Hindlimb muscle (tissue), 1 donor: Measurements from ENCODE around the gene ADM2. TPM values are rescaled to one million over a fixed set of nuclear protein-coding genes. Genes with fewer than 3 reads are reported as not detected.

Source experiments
- DNase-seq: peaks from one replicate; pipeline ENCODE4 v3.0.0-alpha.2; 2013
- polyA plus RNA-seq: library from polyadenylated mRNA; unstranded; fragments of 120-200 nt; gene quantifications from one replicate; pipeline ENCODE4 v1.2.1, GENCODE V29; 2013; ENCODE audit not compliant: insufficient read length

Gene ADM2
- polyA plus RNA-seq, 1 donor = 0.26 TPM

- no peak for DNase-seq
Measured at GRCh38 chr22:50445071-50445879, 36.1 kb upstream of the ADM2 start.

GRCh38 chr22:50445880-50446707 is 35.2 kb upstream of the ADM2 start:
- DNase-seq = no peak

GRCh38 chr22:50446708-50447575 is 34.4 kb upstream of the ADM2 start:
- DNase-seq = no peak

- DNase-seq = no peak
Measured at GRCh38 chr22:50447576-50448551, 33.5 kb upstream of the ADM2 start.

- no peak for DNase-seq
Measured at GRCh38 chr22:50452649-50453048, 28.7 kb upstream of the ADM2 start.

- no peak for DNase-seq
Measured at GRCh38 chr22:50454556-50455075, 26.7 kb upstream of the ADM2 start.

- DNase-seq = no peak
Measured at GRCh38 chr22:50455201-50455600, 26.1 kb upstream of the ADM2 start.

- no peak for DNase-seq
Measured at GRCh38 chr22:50456026-50456425, 25.3 kb upstream of the ADM2 start.

GRCh38 chr22:50456466-50457234 is 24.7 kb upstream of the ADM2 start:
- DNase-seq = no peak

- no peak for DNase-seq
Measured at GRCh38 chr22:50459016-50459415, 22.3 kb upstream of the ADM2 start.

GRCh38 chr22:50459496-50460140 is 21.7 kb upstream of the ADM2 start:
- DNase-seq = no peak

GRCh38 chr22:50460938-50461337 is 20.4 kb upstream of the ADM2 start:
- no peak for DNase-seq

GRCh38 chr22:50461536-50461935 is 19.8 kb upstream of the ADM2 start:
- DNase-seq = no peak

- DNase-seq = no peak
Measured at GRCh38 chr22:50461979-50462540, 19.3 kb upstream of the ADM2 start.

GRCh38 chr22:50463188-50463900 is 18.0 kb upstream of the ADM2 start:
- DNase-seq = no peak

- no peak for DNase-seq
Measured at GRCh38 chr22:50464451-50464850, 16.9 kb upstream of the ADM2 start.

- DNase-seq = no peak
Measured at GRCh38 chr22:50465066-50465930, 16.0 kb upstream of the ADM2 start.

- no peak for DNase-seq
Measured at GRCh38 chr22:50467341-50467740, 14.0 kb upstream of the ADM2 start.
